Mesendoderm (in vitro differentiated cells): ENCODE results near the gene HAPLN2.

ENCODE experiments used
- DNase-seq: peaks from one replicate; pipeline ENCODE4 v3.0.0; 2013
- H2AK5ac ChIP-seq: 2 replicates; pipeline ENCODE4 v1.6.1; 2013; ENCODE audit warnings: low read length, inconsistent platforms
- H2BK120ac ChIP-seq: 2 replicates; pipeline ENCODE4 v1.6.1; 2013; ENCODE audit warnings: low read depth, mild to moderate bottlenecking, low read length, moderate library complexity, mixed read lengths
- H2BK15ac ChIP-seq: replicated peaks from 2 replicates; pipeline ENCODE4 v1.6.1; 2013; ENCODE audit warnings: low read depth, mild to moderate bottlenecking, moderate library complexity
- H2BK5ac ChIP-seq: 2 replicates; pipeline ENCODE4 v1.6.1; 2013; ENCODE audit warnings: low read length, inconsistent platforms
- H3K18ac ChIP-seq: 2 replicates; pipeline ENCODE4 v1.6.1; 2013; ENCODE audit warnings: mild to moderate bottlenecking, low read length, mixed read lengths
- H3K23ac ChIP-seq: one replicate; pipeline ENCODE4 v1.6.1; 2013; ENCODE audit warnings: low read length
- H3K27ac ChIP-seq: 2 replicates; pipeline ENCODE4 v1.5.1; 2013; ENCODE audit warnings: low read depth, mild to moderate bottlenecking, inconsistent platforms, low read length, moderate library complexity
- H3K27me3 ChIP-seq: 2 replicates; pipeline ENCODE4 v1.6.1; 2013; ENCODE audit warnings: low read length, control low read depth, mild to moderate bottlenecking, inconsistent platforms; ENCODE audit not compliant: insufficient read depth, poor library complexity
- H3K36me3 ChIP-seq: 2 replicates; pipeline ENCODE4 v1.6.1; 2013; ENCODE audit warnings: low read length, inconsistent platforms; ENCODE audit not compliant: control insufficient read depth, insufficient read depth
- H3K4ac ChIP-seq: one replicate; pipeline ENCODE4 v1.6.1; 2013; ENCODE audit warnings: low read depth, mild to moderate bottlenecking, low read length, moderate library complexity
- H3K4me1 ChIP-seq: 2 replicates; pipeline ENCODE4 v1.6.1; 2013; ENCODE audit warnings: low read depth, low read length, inconsistent platforms; ENCODE audit not compliant: control insufficient read depth
- H3K4me2 ChIP-seq: 2 replicates; pipeline ENCODE4 v1.6.1; 2013; ENCODE audit warnings: low read length
- H3K4me3 ChIP-seq: 2 replicates; pipeline ENCODE4 v1.5.1; 2013; ENCODE audit warnings: mild to moderate bottlenecking, low read length
- H3K56ac ChIP-seq: one replicate; pipeline ENCODE4 v1.6.1; 2013; ENCODE audit warnings: low read length
- H3K79me1 ChIP-seq: 2 replicates; pipeline ENCODE4 v1.6.1; 2013; ENCODE audit warnings: low read length, inconsistent platforms
- H3K79me2 ChIP-seq: 2 replicates; pipeline ENCODE4 v1.6.1; 2013; ENCODE audit warnings: mild to moderate bottlenecking, low read length; ENCODE audit not compliant: control insufficient read depth, insufficient read depth
- H3K9ac ChIP-seq: 2 replicates; pipeline ENCODE4 v1.6.1; 2013; ENCODE audit warnings: low read length, inconsistent platforms
- H4K5ac ChIP-seq: one replicate; pipeline ENCODE4 v1.6.1; 2013; ENCODE audit warnings: low read length
- H4K8ac ChIP-seq: one replicate; pipeline ENCODE4 v1.6.1; 2013; ENCODE audit warnings: low read depth, mild to moderate bottlenecking, control low read depth, low read length, moderate library complexity
- WGBS: extraction: QIAGEN DNeasy Blood & Tissue Kit; methylation state at CpG from one replicate; pipeline ENCODE4 v1.1.7; 2013; ENCODE audit warnings: low lambda C conversion rate, missing lambda C conversion rate; ENCODE audit not compliant: insufficient coverage; ENCODE audit errors: extremely low coverage; 5-methylcytosine and 5-hydroxymethylcytosine counted together

Gene HAPLN2

GRCh38 chr1:156663178-156663577, 44.0 kb downstream of the HAPLN2 start:
- H3K23ac ChIP-seq = no peak overlapping the region
- no peak overlapping the region for H4K5ac ChIP-seq
- no peak overlapping the region for H3K4me2 ChIP-seq
- WGBS = no CpG with 5 or more reads among the region's 5 CpGs
- H3K18ac ChIP-seq = peak overlapping the region; percentile 72
- H4K8ac ChIP-seq = no peak overlapping the region
- peak overlapping the region; percentile 92 for H3K27ac ChIP-seq
- H3K4me1 ChIP-seq = peaks cover 27% of the 10 kb centered on the region
- peak overlapping the region; percentile 71 for H3K56ac ChIP-seq
- peak overlapping the region; percentile 35 for H2BK120ac ChIP-seq
- peak overlapping the region; percentile 33 for H3K9ac ChIP-seq
- no peaks in the 10 kb centered on the region for H3K79me1 ChIP-seq
- H3K4ac ChIP-seq = peak overlapping the region; percentile 79
- H3K79me2 ChIP-seq = no peaks in the 10 kb centered on the region
- no peak overlapping the region for H2BK15ac ChIP-seq
- H3K27me3 ChIP-seq = no peaks in the 10 kb centered on the region
- H2AK5ac ChIP-seq = no peak overlapping the region
- H2BK5ac ChIP-seq = peak overlapping the region; percentile 61
- no peak overlapping the region for H3K4me3 ChIP-seq
- peak; percentile 71 for DNase-seq
- no peaks in the 10 kb centered on the region for H3K36me3 ChIP-seq

GRCh38 chr1:156664046-156664766, 45.0 kb downstream of the HAPLN2 start:
- peaks cover 29% of the 10 kb centered on the region for H3K4me1 ChIP-seq
- no peaks in the 10 kb centered on the region for H3K27me3 ChIP-seq
- peak overlapping the region; percentile 72 for H3K18ac ChIP-seq
- H3K4me2 ChIP-seq = no peak overlapping the region
- DNase-seq = peak; percentile 93
- H4K8ac ChIP-seq = no peak overlapping the region
- H2BK5ac ChIP-seq = no peak overlapping the region
- no peaks in the 10 kb centered on the region for H3K79me2 ChIP-seq
- H3K4ac ChIP-seq = peak overlapping the region; percentile 79
- H3K4me3 ChIP-seq = no peak overlapping the region
- H2AK5ac ChIP-seq = no peak overlapping the region
- no peaks in the 10 kb centered on the region for H3K36me3 ChIP-seq
- H3K23ac ChIP-seq = no peak overlapping the region
- no CpG with 5 or more reads among the region's 5 CpGs for WGBS
- H3K27ac ChIP-seq = peak overlapping the region; percentile 40
- peak overlapping the region; percentile 31 for H3K9ac ChIP-seq
- H2BK15ac ChIP-seq = no peak overlapping the region
- no peaks in the 10 kb centered on the region for H3K79me1 ChIP-seq
- peak overlapping the region; percentile 53 for H3K56ac ChIP-seq
- H2BK120ac ChIP-seq = peak overlapping the region; percentile 7
- no peak overlapping the region for H4K5ac ChIP-seq

- Histone ChIP-seq H3K4me3 (no peak overlapping the region), H4K8ac (no peak overlapping the region), H2BK5ac (no peak overlapping the region), H3K79me2 (no peaks in the 10 kb centered on the region), H3K27ac (peak overlapping the region; percentile 74), H2AK5ac (no peak overlapping the region), H4K5ac (no peak overlapping the region), H3K9ac (peak overlapping the region; percentile 44), H2BK15ac (no peak overlapping the region), H3K79me1 (no peaks in the 10 kb centered on the region), H2BK120ac (no peak overlapping the region), H3K36me3 (no peaks in the 10 kb centered on the region), H3K4ac (peak overlapping the region; percentile 46), H3K56ac (peak overlapping the region; percentile 64), H3K18ac (peak overlapping the region; percentile 72), H3K27me3 (no peaks in the 10 kb centered on the region), H3K23ac (peak overlapping the region; percentile 34), H3K4me1 (peaks cover 29% of the 10 kb centered on the region), H3K4me2 (no peak overlapping the region)
- WGBS = no CpG with 5 or more reads among the region's 16 CpGs
- DNase-seq = peak; percentile 91
These were observed 45.7 kb downstream of the HAPLN2 start for GRCh38 chr1:156664767-156665411.

- no CpG with 5 or more reads among the region's 3 CpGs for WGBS
- H2BK5ac ChIP-seq = peak overlapping the region; percentile 25
- peak overlapping the region; percentile 44 for H3K9ac ChIP-seq
- peaks cover 25% of the 10 kb centered on the region for H3K4me1 ChIP-seq
- peak overlapping the region; percentile 61 for H2AK5ac ChIP-seq
- peak overlapping the region; percentile 42 for H3K18ac ChIP-seq
- H4K5ac ChIP-seq = no peak overlapping the region
- no peaks in the 10 kb centered on the region for H3K79me2 ChIP-seq
- H4K8ac ChIP-seq = no peak overlapping the region
- H3K36me3 ChIP-seq = no peaks in the 10 kb centered on the region
- peak overlapping the region; percentile 5 for H3K4ac ChIP-seq
- no peak overlapping the region for H3K23ac ChIP-seq
- peak overlapping the region; percentile 74 for H3K27ac ChIP-seq
- H3K4me2 ChIP-seq = no peak overlapping the region
- H3K4me3 ChIP-seq = no peak overlapping the region
- no peaks in the 10 kb centered on the region for H3K79me1 ChIP-seq
- H2BK15ac ChIP-seq = no peak overlapping the region
- H3K56ac ChIP-seq = peak overlapping the region; percentile 64
- DNase-seq = no peak
- peak overlapping the region; percentile 18 for H2BK120ac ChIP-seq
- no peaks in the 10 kb centered on the region for H3K27me3 ChIP-seq
These were observed 46.3 kb downstream of the HAPLN2 start for GRCh38 chr1:156665539-156665938.

GRCh38 chr1:156666862-156667609, 47.8 kb downstream of the HAPLN2 start:
- no peak overlapping the region for H2AK5ac ChIP-seq
- H3K4me2 ChIP-seq = no peak overlapping the region
- H3K36me3 ChIP-seq = peaks cover 2% of the 10 kb centered on the region
- peaks cover 4% of the 10 kb centered on the region for H3K79me1 ChIP-seq
- H3K4ac ChIP-seq = peak overlapping the region; percentile 40
- no peak overlapping the region for H2BK120ac ChIP-seq
- H4K8ac ChIP-seq = no peak overlapping the region
- H3K79me2 ChIP-seq = no peaks in the 10 kb centered on the region
- H3K18ac ChIP-seq = no peak overlapping the region
- H3K27ac ChIP-seq = peak overlapping the region; percentile 58
- H3K4me1 ChIP-seq = peaks cover 27% of the 10 kb centered on the region
- peak overlapping the region; percentile 84 for H3K56ac ChIP-seq
- peak; percentile 77 for DNase-seq
- peak overlapping the region; percentile 58 for H3K9ac ChIP-seq
- no CpG with 5 or more reads among the region's 9 CpGs for WGBS
- no peak overlapping the region for H4K5ac ChIP-seq
- H3K27me3 ChIP-seq = no peaks in the 10 kb centered on the region
- H3K4me3 ChIP-seq = no peak overlapping the region
- H2BK5ac ChIP-seq = no peak overlapping the region
- H3K23ac ChIP-seq = no peak overlapping the region
- H2BK15ac ChIP-seq = no peak overlapping the region
